HL-60/S4 treated with retinoic acid at 250 ng/mL for 4 days and 3 days (cell line): Measurements from ENCODE around the gene CPNE1.
"Not testable (repeated sequence)": the region's sequence is repeated elsewhere in the genome, so short reads cannot be mapped to it uniquely, and the experiment has no call there.

Experiments
- in situ Hi-C: fragments of 300-500 bp; cut with MboI; formaldehyde crosslinking; loops from 2 replicates; pipeline ENCODE4 v1.7.0; 2022; ENCODE audit warnings: low sequenced_read_pairs

CPNE1 gene

DNA sequence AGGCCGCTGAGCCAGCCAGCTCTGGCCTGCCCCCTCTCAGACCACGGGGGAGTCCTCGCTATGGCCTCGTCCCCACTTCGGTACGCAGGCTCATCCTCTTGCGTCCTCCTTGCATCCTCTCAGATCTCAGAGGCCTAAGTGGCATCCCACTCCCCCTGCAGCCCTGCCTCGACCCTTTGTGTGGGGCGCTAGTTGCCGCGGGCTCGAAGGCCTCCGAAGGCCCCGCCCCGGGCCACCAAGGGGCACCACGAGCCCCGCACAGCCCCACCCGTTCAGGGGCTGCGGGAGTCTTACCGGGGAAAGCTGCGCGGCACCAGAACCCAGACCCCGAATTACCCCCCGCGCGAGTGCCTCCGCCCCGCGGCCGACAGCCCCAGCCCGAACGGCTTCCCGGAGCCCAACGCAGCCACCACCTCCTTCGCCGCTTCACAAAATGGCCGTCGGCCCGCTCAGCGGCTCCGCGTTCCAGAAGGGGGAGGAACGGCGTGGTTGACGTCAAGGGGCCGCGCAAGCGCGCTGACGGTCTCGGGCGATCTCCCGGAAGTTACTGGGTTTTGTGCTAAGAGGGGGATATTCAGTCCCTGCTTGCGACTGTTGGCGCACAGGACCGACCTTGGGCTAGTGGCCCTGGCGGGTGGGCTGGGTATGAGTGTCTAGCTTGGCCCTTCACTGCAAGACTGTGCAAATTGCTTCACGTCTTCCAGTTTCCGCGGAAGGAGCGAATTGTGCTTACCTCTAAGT lies at the start of gene CPNE1, which contains the start of gene RBM12:
Gene CPNE1, minus strand, starts transcription at position 435 of the 741 bp plus-strand sequence. CDS start 31,977 bp downstream, outside the sequence.
Gene RBM12, minus strand, starts transcription at position 435 of the 741 bp plus-strand sequence. CDS start 9,578 bp downstream, outside the sequence.
- in situ Hi-C loops = no loop called here

DNA sequence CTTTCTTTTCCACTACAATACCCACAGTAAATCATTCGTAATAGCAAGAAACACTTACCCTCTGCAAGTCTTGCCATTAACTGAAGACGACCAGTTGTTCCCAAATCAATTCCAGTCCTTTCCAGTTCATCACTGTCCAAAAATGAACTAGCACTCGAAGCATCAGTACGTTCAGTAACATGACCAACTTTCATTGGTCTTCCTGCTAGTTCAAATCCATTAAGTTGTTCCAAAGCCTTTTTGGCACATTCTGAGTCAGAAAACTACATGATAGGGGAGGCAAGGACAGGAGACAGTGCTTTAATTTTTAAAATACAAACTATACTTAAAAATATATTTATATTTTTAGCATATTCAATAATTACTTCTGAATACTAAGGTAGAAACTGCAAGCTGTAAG lies 49.4 kb upstream of the CPNE1 start:
- in situ Hi-C loops = no loop called here

DNA sequence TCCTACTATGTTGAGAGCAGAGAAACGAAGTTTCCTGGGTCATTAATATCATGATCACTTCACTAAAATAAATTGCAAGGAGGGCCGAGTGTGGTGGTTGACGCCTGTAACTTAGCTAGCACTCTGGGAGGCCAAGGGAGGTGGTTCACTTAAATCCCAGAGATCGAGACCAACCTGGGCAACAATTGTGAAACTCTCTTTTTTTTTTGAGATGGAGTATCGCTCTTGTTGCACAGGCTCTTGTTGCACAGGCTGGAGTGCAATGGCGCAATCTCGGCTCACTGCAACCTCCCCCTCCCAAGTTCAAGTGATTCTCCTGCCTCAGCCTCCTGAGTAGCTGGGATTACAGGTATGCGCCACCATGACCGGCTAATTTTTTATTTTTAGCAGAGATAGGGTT lies 48.4 kb upstream of the CPNE1 start:
- in situ Hi-C loops = not testable (repeated sequence)

DNA sequence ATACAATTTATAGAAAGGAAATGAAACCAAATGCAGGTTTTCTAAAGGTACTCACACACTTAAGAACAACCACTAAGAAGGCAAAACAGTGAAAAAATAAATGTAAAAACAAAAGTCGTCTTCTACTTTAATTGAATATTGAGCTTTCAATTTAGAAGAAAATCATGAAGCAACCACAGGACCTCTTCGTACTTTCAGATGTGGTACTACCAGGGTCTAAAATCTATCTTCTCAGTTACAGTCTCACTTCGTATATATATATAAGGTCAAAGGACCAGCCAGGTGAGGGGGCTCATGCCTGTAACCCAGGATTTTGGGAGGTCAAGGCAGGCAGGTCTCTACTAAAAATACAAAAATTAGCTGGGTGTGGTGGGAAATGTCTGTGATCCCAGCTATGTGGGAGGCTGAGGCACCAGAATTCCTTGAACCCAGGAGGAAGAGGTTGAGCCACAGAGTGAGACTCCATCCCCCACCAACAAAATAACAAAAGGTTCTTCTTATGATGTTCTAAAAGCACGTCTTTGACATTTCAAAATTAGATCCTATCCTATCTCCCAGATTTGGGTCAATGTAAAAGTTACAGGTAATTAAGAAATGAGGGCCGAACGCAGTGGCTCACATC lies 47.0 kb upstream of the CPNE1 start:
- in situ Hi-C loops = no loop called here

DNA sequence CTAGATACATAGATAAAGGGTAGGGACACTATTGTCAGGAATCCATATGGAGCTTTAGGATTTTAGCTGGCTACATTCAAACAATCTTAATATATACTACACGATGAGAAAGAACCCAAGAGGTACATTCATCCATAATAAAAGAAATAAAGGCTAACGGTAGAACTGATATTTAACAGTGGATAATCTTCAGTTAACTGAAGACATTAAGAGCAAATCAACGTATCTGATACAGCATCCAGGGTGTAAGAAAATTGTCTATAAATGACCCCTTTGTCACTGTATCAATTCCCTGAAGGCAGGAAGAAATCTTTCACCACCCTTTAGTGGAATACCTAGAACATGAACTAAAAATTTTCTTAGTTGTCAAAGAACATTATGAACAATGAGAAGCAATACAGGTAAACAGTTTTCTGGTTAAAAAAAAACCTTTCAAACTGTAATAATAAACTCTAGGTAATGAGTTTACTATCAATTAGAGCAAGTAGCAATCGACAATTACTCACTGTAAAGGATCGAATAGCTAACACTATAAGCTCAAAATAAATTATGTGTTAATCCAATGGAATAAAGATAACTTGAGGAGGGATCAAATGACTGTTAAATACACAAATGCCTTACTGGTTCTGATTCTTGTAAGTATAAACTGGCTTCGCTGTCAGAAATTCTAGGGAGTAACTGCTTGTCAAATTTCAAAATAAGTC lies 46.3 kb upstream of the CPNE1 start:
- in situ Hi-C loops = no loop called here

DNA sequence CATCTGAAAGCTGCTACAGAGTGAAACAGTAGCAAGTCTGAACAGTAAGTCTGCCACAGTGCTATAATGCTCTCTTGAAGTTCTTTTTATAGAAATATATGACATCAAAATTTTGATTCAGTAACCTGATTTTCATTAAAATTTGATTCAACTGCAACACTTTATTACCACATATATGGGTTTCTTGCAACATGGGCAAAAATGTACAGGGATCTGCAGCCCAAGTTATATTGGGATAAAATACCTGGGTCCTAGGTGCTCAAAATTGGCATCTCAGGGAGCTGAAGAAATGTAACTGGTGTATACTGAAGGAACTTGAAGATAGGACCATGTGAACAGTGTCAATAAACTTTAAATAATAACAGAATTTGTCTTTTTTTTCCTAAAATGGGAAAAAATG lies 45.3 kb upstream of the CPNE1 start:
- in situ Hi-C loops = no loop called here

DNA sequence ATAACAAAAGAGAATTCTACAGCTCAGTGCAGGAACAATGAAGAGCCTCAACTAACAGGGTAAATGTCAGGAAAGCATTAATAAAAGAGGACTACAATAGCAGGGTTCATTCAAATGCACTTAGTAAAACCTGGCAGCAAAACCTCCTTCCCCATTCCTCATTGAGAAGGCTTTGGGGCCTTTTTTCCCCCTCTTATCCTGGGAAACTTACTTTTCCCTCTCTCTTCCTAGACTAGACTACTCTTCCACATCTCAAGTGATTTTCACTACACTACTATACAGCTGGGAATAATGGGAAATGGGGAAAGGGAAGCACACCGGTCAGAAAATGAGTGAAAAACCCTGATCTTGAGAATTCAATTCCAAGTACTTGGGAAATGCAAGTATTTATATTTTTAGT lies 44.6 kb upstream of the CPNE1 start:
- in situ Hi-C loops = no loop called here

DNA sequence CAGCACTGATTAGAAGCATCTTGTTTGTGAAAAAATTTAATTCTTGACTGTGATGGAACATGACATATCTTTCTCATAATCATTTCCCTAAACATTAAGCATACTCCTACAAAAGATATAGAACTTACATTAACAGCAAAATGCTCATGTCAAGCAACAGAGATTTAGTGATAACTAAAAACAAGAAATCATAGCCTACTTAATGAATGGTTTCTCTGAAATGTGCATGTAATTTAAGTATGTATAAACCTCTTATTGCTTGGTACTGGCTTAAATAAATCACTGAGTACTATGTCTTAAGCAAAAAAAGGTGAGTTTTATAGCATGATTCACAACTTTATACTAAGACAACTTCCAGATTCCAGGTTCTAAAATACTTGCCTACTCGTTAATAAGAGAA lies 43.8 kb upstream of the CPNE1 start:
- in situ Hi-C loops = no loop called here

DNA sequence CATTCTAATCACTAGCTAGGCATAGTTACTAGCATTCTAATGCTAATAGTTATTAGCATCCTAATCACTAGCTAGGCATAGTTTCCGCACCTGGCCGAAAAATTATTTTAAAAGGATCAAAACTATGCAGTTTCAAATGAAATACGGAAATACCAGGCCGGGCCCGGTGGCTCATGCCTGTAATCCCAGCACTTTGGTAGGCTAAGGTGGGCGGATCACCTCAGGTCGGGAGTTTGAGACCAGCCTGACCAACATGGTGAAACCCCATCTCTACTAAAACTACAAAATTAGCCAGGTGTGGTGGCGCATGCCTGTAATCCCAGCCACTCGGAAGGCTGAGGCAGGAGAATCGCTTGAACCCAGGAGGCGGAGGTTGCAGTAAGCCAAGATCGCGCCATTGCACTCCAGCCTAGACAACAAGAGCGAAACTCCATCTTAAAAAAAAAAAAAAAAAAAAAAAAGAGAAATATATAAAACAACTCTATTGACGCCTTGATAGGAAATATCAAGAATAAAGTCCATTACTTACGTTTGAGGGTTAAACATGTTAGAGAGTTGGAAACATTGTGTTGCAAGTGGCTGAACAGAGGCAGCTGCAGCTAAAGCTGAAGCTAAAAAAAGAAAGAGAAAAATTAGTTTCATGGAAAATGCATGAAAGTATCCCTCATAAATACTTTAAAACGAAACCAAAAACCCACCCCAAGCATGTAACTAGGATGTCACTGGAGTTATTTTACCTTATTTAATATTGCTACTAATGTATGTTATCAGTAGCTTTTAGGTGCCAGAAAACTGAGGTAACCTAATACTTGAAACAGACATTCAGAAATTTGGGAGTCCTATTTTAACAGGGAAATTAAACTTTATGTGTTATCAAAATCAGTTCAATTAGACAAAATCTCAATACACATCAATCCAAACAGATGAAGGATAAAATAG lies 42.2 kb upstream of the CPNE1 start:
- in situ Hi-C loops = not testable (repeated sequence)

DNA sequence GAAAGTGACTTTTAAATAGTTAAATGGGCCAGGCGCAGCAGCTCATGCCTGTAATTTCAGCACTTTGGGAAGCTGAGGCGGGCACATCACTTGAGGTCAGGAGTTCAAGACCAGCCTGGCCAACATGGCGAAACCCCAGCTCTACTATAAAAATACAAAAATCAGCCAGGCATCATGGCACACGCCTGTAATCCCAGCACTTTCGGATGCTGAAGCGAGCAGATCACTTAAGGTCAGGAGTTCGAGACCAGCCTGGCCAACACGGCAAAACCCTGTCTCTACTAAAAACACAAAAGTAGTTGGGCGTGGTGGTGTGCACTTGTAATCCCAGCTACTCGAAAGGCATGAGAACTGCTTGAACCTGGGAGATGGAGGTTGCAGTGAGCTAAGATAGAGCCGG lies 41.2 kb upstream of the CPNE1 start:
- in situ Hi-C loops = not testable (repeated sequence)

DNA sequence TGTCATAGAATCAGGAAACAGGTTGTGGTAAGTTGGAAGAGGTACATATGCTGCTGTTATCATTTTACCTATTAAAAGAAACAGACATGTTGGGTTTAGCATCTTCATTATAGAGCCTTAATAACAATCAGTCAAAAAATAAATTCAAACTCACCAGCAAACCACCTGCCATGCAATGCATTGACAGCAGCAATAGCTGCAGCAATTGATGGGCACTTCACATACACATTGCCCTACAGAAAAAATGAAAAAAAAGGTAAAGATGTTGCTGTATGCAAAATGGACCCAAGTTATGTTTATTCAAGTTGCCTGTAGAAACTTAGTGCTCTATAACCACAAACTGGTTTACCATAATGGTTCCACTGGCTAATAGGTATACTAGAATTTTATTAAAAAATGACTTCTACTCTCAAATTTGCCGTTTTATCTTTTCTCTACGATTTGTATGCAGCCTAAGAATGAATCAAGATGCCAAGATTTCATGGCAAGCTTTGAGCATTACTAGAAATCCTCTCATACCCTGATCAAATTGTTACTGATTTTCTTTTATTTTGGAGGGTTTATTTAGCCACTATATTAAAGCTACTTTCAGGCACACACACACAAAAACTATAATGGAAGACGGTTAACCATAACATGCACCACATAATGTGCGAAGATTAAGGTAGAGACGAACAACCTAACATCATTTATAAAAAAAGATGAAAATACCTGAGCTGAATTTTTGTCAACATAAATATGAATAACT lies 40.0 kb upstream of the CPNE1 start:
- in situ Hi-C loops = no loop called here

DNA sequence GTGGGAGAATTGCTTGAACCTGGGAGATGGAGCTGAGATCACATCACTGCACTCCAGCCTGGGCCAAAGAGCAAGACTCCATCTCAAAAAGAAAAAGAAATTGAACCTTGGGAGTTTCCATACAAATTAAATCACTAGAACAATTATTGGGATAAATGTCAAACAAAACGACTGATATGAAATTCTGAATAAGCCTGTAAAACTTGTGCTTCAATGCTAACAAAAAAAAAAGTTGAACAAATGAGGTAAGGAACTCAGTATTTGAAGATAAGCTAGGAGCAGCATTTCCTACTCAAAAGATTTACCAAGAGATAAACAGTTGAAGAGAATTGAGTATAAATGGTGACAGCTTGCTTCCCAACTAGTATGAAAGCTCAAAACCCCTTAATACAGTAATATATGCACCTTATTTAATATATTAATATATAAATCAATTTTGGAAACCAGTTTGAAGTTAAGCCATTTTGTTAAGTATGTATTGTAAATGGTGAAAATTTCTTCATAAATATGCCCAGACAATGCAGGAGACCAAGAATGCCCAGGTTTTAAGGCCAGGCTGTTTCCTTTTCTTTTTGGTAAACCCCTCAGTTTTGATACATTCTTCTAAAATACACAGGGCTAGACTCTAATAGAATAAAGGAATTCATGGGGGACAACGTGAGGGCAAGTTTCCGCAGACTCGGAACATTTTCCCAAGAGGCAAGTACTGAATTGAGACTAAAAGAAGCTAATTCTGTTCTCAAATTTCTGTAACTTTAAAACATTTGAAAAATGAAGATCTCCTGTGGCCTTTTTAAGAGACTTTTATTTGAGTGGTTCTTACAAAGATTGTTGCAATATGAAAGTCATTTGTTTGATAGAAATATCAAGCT lies 38.4 kb upstream of the CPNE1 start:
- in situ Hi-C loops = no loop called here

DNA sequence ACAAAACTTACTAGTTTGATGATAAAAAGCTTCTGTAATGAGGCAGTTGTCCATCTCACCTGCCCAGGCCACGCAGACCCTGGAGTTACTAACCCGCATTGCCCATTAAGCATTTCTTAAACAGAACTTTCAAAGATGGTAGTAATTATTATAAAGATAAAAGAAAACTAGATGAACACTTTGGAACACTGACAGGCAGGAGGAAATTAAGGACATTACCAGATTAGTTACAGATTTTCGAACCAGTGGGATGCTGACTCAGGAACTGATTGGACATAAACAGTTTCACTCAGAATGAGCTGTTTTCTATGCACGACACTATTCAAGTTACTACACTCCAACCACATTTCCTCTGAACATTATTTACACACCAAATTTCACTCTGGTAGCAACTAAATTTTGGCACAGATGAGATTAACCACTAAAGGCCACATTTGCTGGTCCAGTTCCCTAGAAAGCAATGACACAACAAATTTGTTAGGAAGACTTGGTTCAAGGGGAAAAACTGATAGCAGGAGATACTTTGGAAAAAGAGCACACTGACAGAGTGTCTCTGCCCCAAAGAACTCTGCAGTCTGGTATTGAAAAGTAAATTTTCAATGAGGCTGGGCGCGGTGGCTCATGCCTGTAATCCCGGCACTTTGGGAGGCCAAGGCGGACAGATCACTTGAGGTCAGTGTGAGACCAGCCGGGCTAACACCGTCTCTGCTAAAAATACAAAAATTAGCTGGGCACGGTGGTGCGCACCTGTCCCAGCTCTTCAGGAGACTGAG lies 37.5 kb upstream of the CPNE1 start:
- in situ Hi-C loops = no loop called here

DNA sequence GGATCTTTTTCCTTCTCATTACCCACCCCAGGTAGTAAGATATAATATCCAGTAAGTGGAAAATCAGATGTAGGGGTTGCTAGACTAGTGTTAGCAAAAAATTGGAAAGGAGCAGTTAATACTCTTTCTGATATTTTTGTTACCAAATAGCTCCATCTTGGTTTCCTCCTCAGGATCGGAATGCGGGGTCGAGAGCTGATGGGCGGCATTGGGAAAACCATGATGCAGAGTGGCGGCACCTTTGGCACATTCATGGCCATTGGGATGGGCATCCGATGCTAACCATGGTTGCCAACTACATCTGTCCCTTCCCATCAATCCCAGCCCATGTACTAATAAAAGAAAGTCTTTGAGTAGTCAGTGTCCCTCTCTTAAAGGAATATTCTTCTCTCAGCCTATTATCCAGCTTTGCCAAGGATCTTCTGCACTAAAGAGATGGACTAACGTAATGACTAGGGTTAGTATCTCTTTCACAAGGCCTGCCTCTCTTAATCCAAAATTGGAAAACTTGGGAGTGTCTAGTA lies 36.0 kb upstream of the CPNE1 start:
- in situ Hi-C loops = no loop called here

DNA sequence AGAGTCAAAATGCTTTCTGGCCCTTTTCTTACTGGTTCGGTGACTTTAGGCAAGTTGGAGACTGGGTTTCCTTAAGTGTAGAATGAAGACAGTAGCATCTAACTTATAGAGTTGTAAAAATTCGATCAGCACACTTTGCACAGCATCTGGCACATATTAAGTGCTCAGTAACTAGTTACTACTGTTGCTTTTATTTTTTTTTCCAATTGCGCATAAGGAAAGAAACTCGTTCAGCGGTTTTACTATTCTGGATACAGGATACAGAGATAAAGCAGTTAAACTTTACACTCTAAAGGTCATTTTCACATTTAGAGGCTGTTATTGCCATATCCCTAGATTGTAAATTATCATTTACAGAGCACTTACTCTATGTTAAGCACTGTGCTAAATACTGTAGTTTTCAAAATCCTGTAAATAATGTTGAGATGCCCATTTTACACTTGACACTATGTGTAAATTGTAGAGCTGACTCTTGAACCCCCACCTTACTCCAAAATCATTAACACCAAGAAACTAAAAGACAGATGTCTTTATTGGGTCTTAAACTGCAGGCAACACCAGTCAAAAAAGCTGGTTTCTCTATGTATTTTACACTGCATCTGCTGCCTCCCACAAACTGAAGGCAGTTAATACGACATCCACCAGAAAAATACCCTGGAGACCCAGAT lies 35.4 kb upstream of the CPNE1 start:
- in situ Hi-C loops = no loop called here

DNA sequence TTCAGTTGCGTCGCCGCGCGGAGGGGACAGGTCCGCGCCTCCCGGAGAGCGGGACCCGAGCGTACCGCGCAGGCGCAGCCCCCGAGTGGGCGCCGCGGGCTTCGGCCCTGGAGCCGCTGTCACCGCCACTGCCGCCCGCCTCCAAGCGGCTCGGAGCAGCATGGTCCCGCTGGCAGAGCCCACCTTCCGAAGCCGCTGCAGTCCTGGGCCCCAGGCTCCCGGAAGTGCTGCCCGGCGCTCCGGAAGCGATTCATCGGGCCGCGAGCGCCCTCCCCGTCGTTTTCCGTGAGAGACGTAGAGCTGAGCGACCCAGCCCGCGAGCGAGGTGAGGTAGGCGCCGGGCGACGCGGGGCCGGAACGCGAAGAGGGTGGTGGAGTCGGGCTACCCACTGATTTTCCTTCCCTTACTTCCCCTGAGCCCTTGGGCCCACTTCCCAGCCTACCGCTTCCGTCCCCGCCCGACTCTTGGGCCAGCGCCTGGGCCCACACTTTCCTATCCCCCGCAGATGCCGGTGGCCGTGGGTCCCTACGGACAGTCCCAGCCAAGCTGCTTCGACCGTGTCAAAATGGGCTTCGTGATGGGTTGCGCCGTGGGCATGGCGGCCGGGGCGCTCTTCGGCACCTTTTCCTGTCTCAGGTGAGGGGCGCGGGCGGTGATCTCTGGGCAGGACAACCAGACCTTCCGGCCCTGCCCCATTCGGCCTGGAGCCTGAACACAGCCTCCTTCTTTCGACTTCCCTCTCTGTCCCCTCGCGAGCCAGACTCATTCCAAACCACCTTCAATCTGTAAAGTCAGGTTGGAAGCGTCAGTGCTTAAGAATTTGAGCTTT lies 34.6 kb upstream of the CPNE1 start, which contains the start of the genes NFS1 and ROMO1:
Gene NFS1, minus strand, starts transcription at position 226 of the 830 bp plus-strand sequence. Its CDS starts 64 bp downstream, at position 162.
Gene ROMO1, plus strand, starts transcription at position 279 of the 830 bp plus-strand sequence. Its CDS starts 228 bp downstream, at position 507.
- in situ Hi-C loops = no loop called here
